Mucosa of gallbladder (tissue), 1 donor: Measurements from ENCODE around the gene HK1. TPM values are rescaled to one million over a fixed set of nuclear protein-coding genes. Genes with fewer than 3 reads are reported as not detected.
"Not testable (repeated sequence)": the region's sequence is repeated elsewhere in the genome, so short reads cannot be mapped to it uniquely, and the experiment has no call there.

ENCODE experiments used
- DNase-seq: peaks from one replicate; pipeline ENCODE4 v3.0.0-alpha.2; 2020; ENCODE audit warnings: low spot score
- total RNA-seq: library from RNA; stranded (reverse); gene quantifications from one replicate; pipeline ENCODE4 v1.2.1, GENCODE V29; 2021
- donor health status: DM: no; HTN: no; CAD: no.

Gene HK1
- total RNA-seq, 1 donor from 2014 or later: 70.7 TPM

DNA sequence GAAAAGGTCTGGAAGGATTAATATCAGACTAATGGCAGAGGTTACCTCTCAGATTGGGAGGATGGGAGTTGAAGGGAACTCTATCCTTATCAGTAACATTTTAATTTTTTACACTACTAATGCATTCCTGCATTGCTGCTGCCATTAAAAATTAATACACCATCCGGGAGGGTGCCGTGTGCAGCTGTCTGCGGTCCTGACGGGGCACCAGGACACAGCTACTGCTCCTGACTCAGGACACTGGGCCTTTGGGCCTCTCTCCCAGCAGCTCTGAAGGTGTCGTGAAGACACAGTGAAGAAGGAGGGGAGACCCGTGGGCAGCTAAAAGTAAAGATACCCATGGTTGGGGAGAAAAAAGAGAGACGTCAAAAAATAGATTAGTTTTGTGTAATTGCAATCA, 23.4 kb upstream of the HK1 start:
- no peak for DNase-seq

DNA sequence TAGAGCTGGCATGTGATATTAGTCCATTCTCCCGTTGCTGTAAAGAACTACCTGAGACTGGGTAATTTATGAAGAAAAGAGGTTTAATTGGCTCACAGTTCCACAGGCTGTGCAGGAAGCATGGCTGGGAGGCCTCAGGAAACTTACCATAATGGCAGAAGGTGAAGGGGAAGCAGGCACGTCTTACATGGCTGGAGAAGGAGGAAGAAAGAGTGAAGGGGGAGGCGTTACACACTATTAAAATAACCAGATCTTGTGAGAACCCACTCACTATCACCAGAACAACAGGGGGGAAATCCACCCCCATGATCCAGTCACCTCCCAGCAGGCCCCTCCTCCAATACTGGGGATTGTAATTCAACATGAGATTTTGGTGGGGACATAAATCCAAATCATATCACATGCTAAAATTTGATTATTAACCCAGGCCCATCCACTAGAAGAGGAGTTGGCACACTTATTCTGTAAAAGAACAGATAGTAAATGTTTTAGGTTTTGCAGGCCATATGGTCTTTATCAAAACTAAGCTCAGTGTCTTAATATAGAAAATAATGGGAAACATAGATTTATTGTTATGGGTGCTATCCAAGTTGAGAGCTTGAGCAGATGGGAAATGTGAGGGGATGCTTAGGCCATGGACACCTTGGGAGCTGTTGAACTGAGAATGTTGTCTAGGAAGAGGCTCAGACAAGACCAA, 18.6 kb upstream of the HK1 start:
- no peak for DNase-seq

DNA sequence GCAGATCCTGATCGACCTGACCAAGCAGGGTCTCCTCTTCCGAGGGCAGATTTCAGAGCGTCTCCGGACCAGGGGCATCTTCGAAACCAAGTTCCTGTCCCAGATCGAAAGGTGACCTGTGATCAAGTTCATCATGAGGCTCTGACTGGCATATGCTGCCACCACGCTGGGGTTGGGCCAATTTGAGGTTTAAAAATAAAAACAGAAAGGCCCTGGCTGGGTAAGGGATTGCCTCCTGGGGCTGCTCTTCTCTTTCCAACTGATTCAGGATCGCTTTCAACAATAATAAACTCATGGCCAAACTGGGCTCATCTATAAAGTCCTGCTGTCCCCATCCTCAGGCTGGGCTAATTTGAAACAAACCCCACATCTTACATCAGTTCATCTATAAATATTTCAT, 17.1 kb upstream of the HK1 start:
- DNase-seq: no peak

DNA sequence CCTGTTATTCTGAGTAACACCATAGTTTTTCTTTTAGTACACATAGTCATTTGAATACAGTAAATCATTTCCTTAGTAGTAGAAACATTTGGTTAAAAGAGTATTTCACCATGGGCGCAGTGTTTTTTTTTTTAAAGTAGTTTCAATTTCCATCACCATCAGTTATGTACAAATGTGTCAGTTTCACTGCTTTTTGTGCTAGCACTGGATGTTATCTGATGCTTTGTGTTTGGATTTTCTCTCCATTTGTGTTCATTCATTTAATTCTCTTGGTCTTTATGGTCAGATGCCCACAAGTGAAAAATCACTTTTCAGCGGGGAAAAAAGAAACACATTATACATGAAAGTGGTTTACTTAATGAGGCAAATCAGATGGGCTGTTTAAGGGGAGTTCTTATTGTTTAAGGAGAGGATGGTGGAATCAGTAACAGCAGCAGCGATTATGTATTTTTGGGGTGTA, 16.0 kb upstream of the HK1 start:
- no peak for DNase-seq

DNA sequence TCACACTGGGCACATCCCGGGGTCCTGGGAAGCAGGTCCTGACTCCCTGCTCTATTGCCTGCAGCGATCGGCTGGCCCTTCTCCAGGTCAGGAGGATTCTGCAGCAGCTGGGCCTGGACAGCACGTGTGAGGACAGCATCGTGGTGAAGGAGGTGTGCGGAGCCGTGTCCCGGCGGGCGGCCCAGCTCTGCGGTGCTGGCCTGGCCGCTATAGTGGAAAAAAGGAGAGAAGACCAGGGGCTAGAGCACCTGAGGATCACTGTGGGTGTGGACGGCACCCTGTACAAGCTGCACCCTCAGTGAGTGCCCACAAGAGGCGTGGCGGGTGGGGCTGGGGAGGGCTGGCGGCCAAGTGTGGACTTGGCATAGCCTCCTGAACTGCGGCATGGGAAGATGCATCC, 12.8 kb upstream of the HK1 start:
- no peak for DNase-seq

DNA sequence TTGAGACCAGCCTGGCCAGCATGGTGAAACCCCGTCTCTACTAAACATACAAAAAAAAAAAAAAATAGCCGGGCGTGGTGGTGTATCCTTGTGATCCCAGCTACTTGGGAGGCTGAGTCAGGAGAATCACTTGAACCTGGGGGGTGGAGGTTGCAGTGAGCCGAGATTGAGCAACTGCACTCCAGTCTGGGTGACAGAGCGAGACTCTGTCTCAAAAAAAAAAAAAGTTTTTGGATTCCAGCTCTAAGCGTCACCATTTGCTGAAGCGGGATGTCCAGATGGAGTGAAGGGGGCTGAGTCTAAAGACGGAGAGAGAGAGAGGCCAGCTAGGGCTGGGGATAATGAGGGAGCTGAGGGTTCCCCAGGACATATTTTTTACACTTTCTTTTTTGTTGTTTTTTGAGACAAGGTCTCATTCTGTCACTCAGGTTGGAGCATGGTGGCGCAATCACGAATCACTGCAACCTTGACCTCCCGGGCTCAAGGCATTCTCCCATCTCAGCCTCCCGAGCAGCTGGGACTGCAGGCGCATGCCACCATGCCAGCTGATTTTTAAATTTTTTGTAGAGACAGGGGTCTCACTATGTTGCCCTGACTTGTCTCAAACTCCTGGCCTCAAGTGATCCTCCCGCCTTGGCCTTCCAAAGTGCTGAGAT, 9.4 kb upstream of the HK1 start:
- DNase-seq: no peak

DNA sequence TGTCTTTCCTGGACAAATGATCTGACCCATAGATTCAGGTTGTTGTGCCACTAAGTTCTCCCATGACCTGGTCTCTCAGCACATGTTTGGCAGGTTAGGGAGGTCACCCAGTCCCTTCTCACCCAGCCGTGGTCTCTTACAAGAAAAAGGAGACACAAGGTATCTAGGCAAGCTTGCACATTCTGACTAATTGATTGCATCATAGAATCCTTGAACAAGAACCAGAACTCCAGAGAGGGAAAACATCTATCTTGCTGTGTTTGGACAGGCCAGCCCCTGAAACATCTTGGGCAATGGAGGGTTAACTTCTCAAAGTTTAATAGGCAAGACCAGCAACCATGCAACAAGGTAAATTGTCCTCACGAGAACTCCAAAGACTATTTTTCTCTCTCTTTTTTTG, 8.5 kb upstream of the HK1 start:
- no peak for DNase-seq

DNA sequence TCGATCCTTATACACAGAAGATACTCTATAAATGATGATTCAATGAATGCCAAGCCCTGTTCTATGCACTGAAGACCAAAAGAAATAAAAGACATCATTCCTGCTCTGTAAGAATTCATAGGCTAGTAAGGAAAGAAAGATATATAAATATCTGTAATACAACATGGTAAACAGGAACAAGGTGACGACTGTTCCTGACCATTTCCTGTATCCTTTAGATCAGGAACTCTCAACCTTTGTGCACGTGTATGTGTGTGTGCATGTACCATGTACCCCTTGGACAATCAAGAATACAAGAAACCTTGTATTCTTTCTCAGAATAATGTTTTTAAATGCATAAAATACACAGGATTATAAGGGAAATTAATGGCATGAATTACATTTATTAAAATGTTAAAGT, 7.3 kb upstream of the HK1 start:
- no peak for DNase-seq

DNA sequence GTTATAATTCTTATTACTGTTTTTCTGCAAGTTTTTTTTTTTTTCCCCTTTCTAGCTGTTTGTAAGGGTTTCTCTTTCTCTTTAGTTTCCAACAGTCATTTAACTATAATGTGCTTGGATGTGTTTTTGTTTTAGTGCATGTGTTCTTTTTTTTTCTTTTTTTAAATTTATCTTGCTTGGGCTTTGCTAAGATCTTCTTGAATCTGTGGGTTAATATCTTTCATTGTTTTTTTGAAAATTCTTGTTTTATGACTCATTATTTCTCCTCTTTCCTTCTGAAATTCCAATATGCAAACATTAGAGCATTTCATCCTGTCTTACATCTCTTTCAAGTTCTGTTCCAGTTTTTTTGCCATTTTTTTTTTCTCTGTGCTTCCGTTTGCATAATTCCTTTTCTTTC, 5.7 kb upstream of the HK1 start:
- DNase-seq: no peak

DNA sequence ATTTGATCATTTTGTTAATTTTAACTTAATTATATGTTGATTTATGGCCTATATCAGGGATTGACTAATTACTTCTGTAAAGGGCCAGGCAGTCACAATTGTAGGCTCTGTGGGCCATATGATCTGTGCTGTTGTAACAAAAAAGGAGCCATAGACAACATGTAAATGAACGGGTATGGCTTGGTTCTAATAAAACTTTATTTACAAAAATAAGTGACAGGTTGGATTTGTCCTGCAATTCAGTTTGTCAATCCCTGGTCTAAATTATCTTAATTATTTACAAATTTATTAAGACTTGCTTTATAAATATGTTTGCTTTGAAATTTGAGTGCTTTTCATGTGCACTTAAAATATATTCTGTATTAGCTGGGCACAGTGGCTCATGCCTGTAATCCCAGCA, 2.9 kb upstream of the HK1 start:
- no peak for DNase-seq

DNA sequence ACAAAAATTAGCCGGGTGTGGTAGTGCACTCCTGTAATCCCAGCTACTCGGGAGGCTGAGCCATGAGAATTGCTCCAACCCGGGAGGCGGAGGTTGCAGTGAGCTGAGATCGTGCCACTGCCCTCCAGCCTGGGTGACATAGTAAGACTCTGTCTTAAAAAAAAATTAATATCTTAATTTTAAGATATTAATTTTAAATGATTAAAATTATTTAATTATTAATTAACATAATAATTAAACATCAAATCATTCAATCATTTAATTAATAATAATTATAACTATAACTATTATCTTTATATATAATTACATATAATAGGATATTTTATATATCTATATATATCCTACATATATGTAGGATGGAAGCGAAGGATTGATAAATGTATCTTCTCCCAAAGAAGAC, 1.8 kb upstream of the HK1 start:
- no peak for DNase-seq

DNA sequence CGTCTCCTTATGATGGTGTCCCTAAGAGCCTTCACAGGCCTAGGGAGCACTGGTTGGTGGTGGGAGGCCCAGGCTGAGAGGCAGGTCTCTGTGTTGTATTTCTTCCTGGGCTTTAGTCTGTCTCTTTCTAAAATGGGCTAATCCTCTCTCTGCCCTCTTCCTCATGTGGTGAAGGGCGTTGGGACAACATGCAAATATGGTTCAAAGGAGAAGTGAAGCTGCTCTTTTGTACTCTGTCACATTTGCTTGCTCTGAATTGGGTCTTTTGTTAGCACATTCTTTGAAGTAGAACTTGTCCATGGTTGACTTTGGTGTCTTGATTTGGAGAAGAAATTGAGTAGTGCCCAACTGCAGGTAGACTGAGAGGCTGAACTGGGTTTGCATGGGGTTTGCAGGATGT, 814 bp downstream of the HK1 start:
- no peak for DNase-seq

DNA sequence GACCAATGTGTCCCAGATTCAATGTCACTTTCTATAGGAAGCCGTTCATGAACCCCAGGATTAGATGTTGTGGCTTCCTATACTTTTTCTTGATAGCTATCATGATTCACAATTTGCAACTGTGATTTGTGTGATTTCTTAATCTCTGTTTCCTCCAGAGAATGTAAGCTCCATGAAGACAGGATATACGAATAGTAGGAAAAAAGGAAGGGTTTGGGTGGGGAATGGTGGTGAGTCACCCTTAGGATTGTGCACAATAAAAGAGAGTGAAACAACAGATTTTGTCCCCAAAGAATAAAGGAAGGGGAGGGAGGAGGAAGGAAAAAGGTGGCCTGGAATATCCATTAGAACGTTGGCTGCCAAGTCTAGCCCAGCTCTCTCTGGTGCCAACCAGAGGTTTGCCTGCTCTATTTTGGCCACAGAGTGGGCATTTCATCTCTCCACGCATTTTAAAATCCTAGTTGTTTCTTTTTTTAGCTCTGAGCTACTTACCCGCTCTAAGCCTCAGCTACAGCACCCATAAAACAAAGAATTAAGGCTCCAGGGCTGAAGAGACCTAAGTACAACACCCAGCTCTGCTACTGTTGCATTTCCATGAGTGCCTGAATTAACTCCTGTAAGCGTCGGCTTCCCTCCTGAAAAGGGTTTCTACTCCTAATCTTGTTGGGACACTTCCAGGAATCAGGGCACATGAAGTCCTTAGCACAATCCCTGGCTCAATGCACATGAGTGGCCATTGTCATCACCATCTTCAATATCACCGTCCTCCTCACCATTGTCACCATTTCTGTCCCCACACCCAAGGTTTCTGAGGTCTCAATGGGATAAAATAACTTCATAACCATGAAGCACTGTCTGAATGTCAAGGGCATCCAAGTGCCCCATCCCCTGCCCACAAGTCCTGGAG, 3.5 kb downstream of the HK1 start:
- no peak for DNase-seq

DNA sequence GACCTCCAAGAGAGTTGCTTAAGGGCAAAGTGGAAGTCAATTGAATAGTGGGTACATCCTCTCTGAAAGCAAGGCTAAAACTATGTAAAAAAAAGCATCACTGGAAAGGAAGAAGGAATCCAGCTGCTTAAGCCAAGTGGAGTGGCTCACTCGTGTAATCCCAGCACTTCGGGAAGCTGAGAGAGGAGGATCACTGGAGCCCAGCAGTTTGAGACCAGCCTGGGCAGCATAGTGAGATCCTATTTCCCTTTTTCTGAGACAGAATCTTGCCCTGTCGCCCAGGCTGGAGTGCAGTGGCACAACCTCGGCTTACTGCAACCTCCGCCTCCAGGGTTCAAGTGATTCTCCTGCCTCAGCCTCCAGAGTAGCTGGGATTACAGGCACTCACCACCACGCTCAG, 6.1 kb downstream of the HK1 start:
- not testable (repeated sequence) for DNase-seq

DNA sequence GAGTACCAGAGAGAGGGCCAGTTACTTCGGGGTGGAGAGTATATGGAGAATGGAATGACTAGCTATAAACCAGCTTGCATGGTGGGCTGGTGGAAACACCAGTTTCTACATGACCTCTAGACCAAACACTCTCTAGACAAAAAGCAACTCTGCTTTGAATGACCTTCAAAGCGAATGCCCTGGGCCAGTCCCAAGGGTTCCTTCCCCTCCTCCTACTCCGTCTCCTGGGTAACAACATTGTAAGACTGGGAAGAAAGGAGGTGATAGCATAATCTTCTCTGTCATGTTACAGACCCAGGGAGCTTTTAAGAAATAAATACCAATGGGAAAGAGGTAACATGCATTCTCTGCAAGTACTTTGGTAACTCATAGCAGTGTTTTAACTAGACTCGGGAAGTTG, 7.4 kb downstream of the HK1 start:
- no peak for DNase-seq

DNA sequence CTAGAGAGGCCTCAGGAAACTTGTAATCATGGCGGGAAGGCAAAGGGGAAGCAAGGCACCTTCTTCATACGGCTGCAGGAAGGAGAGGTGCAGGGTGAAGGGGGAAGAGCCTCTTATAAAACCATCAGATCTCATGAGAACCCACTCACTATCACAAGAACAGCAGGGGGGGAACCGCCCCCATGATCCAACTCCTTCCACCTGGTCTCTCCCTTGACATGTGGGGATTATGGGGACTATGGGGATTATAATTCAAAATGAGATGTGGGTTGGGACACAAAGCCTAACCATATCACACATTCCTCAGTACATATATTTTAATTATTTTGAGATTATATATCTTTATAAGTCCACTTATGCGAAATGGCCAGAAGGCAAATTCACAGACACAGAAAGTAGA, 8.9 kb downstream of the HK1 start:
- DNase-seq: no peak

DNA sequence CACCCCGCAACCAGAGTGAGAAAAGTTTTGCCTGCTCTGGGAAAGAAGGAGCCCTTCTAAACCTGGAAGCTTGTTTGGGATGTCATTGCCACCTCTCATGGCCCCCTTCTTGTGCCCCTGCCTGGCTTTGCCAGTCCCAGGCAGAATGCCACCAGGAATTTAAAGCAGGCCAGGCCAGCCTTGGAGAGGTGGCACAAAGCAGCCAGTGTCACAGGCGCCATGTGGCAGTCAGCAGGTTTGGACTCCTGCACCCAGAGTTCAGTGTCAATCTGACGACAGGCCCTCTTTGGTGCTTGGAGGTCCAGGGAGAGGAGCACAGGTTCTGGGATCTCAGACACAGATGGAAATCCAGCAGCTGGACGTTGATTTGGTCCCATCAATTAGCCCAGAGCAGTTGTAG, 12.7 kb downstream of the HK1 start:
- DNase-seq: no peak

DNA sequence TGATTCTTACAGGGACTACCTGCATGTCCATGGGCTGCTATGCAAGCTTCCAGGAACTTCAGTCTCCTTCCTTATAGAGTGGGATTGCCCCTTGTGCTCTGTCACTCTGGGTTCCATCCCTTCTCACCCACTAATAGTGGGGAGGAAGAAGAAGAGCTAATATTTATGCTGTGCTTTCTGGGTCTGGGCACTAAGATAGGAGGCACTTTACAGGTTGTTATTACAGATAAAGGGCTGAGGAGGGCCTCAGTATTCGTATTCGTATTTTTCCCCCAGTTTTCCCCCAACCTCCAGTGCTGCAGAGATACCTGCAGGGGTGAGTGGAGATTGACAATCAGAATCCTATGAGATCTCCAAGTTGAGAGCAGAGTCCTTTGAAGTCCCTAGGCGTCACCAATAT, 14.2 kb downstream of the HK1 start:
- no peak for DNase-seq

DNA sequence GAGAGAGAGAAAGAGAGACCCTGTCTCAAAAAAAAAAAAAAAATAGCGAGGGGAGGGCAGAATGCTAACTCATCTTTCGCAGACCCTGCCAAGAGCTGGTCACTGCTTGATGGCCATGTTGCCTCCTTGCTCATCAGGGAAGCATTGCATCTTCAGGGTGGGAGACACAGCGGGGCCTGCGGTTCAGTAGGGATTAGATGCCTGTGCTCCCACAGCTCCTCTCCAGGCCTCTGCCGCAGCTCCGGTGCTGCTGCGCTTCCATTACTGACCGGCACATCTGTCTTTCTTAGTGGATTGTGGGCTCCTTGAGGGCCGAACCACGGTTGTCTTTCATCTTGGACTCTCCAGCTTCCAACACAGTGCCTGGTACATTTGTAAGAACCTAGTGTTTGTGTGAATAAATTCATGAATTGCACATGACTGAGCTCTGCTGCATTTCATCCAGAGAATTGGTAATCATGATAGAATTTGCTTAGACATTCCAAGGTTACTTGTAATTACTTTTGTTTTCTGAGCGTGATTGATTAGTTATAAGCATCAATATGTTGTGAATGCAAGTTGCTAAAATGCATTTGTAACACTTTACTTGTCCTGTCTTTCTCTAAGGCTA, 16.8 kb downstream of the HK1 start:
- no peak for DNase-seq

DNA sequence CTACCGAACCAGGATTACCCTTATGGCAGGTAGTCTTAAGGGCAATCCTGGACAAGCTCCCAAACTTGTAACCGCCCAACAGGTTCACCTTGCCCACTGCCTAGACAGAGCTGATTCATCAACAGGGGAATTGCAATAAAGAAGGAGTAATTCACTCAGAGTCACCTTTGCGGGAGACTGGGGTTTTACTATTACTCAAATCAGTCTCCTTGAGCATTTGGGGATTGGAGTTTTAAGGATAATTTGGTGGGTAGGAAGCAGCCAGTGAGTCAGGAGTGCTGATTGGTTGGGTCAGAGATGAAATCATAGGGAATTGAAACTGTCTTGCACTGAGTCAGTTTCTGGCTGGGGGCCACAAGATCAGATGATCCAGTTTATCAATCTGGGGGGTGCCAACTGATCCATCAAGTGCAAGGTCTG, 25.3 kb downstream of the HK1 start:
- DNase-seq: no peak

DNA sequence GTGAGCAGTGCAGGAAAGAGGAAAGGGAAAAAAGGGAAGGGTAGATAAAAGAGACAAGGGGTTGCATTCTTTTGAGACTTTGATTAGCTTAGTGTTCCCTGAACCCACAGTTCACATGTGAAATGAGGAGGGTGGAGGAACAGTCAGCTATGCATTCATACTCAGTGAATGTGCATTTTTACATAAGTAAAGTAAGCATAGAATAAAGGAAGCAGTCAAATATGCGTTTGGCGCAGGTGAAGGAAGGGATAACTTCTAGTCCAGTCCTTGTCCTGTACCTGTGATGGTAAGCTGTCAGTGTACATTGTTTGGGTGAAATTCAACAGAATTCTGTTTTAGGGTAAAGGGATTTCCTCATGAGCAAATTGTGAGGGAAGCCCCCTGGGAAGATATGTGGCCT, 28.1 kb downstream of the HK1 start:
- no peak for DNase-seq

DNA sequence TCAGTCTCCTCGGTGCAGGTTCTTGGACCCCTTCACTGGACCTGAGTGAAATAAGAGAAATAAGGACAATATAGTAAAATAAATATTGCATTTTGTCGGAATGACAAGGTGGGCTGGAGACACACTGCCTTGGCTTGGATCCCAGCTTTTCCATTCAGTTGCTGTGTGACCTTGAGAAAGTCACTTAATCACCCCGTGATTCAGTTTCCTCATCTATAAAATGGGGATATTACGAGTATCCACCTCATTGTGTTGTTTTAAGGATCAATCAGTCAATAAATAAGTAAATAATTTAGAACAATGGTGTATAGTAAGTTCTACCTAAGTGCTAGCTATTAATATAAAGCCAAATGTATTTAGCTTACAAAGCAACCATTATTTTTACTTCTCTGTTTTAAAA, 29.1 kb downstream of the HK1 start:
- DNase-seq: no peak
